Neural cell (in vitro differentiated cells): ENCODE results near the gene TSPOAP1. TPM values are rescaled to one million over a fixed set of nuclear protein-coding genes. Genes with fewer than 3 reads are reported as not detected.

Source experiments
- H2AFZ ChIP-seq: fragments of 200-600, 300-800 bp; sonication (generic), shearing (Covaris generic); 2 replicates; pipeline ENCODE4 v1.6.0; 2014; ENCODE audit warnings: low read depth, mild to moderate bottlenecking, antibody characterized with exemption, low read length, moderate library complexity
- H3F3A ChIP-seq: fragments of 200-600 bp; shearing (Covaris generic); 2 replicates; pipeline ENCODE4 v1.6.1; 2016; ENCODE audit warnings: mild to moderate bottlenecking, moderate library complexity, mixed read lengths, antibody characterized with exemption, low read length; ENCODE audit not compliant: insufficient read depth, poor library complexity, severe bottlenecking
- H3K27ac ChIP-seq: fragments of 200-600, 300-800 bp; sonication (generic), shearing (Covaris generic); 2 replicates; pipeline ENCODE4 v1.5.1; 2014; ENCODE audit warnings: mild to moderate bottlenecking, low read length, moderate library complexity
- H3K27me3 ChIP-seq: fragments of 300-800, 200-600 bp; sonication (generic), shearing (Covaris generic); 2 replicates; pipeline ENCODE4 v1.6.0; 2014; ENCODE audit warnings: mild to moderate bottlenecking, low read depth, low read length, moderate library complexity; ENCODE audit not compliant: insufficient read depth
- H3K36me3 ChIP-seq: fragments of 300-800, 200-600 bp; sonication (generic), shearing (Covaris generic); 2 replicates; pipeline ENCODE4 v1.5.1; 2014; ENCODE audit warnings: mild to moderate bottlenecking, antibody characterized with exemption, low read length, moderate library complexity; ENCODE audit not compliant: insufficient read depth
- H3K4me2 ChIP-seq: fragments of 300-800, 200-600 bp; sonication (generic), shearing (Covaris generic); 2 replicates; pipeline ENCODE4 v1.6.0; 2014; ENCODE audit warnings: mild to moderate bottlenecking, low read length
- H3K4me3 ChIP-seq: fragments of 300-800, 200-600 bp; sonication (generic), shearing (Covaris generic); 2 replicates; pipeline ENCODE4 v1.5.1; 2014; ENCODE audit warnings: mild to moderate bottlenecking, low read length, moderate library complexity
- H3K79me2 ChIP-seq: fragments of 200-600 bp; shearing (Covaris generic); replicated peaks from 2 replicates; pipeline ENCODE4 v1.6.0; 2014; ENCODE audit warnings: mild to moderate bottlenecking, low read length, moderate library complexity; ENCODE audit not compliant: insufficient read depth
- H3K9ac ChIP-seq: fragments of 300-800, 200-600 bp; sonication (generic), shearing (Covaris generic); 2 replicates; pipeline ENCODE4 v1.6.1; 2016; ENCODE audit warnings: mild to moderate bottlenecking, low read length, mixed read lengths
- H3K9me2 ChIP-seq: fragments of 200-600 bp; shearing (Covaris generic); 2 replicates; pipeline ENCODE4 v1.6.1; 2016; ENCODE audit warnings: mild to moderate bottlenecking, low read length, mixed read lengths; ENCODE audit not compliant: insufficient read depth
- H3K9me3 ChIP-seq: fragments of 200-600, 300-800 bp; sonication (generic), shearing (Covaris generic); 2 replicates; pipeline ENCODE4 v1.6.1; 2016; ENCODE audit warnings: mild to moderate bottlenecking, mixed run types, low read length, moderate library complexity, mixed read lengths
- H4K20me1 ChIP-seq: fragments of 200-600 bp; shearing (Covaris generic); 2 replicates; pipeline ENCODE4 v1.6.1; 2016; ENCODE audit warnings: mild to moderate bottlenecking, mixed run types; ENCODE audit not compliant: insufficient read depth
- EP300 ChIP-seq: fragments of 450-650 bp; conservative IDR thresholded peaks from 2 replicates; pipeline ENCODE4 v1.6.1; 2014; ENCODE audit warnings: antibody characterized with exemption, mild to moderate bottlenecking, moderate library complexity; ENCODE audit not compliant: poor library complexity, severe bottlenecking
- EZH2 ChIP-seq: fragments of 200-600, 300-800 bp; shearing (Covaris generic), sonication (generic); IDR thresholded peaks from 2 replicates; pipeline ENCODE4 v1.6.1; 2014; ENCODE audit warnings: antibody characterized with exemption, low read length, borderline replicate concordance, mild to moderate bottlenecking; ENCODE audit not compliant: insufficient read depth, poor library complexity, severe bottlenecking
- MXI1 ChIP-seq: fragments of 450-650 bp; conservative IDR thresholded peaks from 2 replicates; pipeline ENCODE4 v1.6.1; 2014; ENCODE audit warnings: antibody characterized with exemption, mild to moderate bottlenecking; ENCODE audit not compliant: poor library complexity, severe bottlenecking
- POLR2AphosphoS5 ChIP-seq: IDR thresholded peaks from 2 replicates; pipeline ENCODE4 v1.6.1; 2012
- RAD21 ChIP-seq: fragments of 450-650 bp; conservative IDR thresholded peaks from 2 replicates; pipeline ENCODE4 v1.6.1; 2014; ENCODE audit warnings: antibody characterized with exemption, mild to moderate bottlenecking, moderate library complexity
- REST ChIP-seq: IDR thresholded peaks from 2 replicates; pipeline ENCODE4 v1.6.1; 2012; ENCODE audit warnings: borderline replicate concordance
- SMC3 ChIP-seq: fragments of 450-650 bp; conservative IDR thresholded peaks from 2 replicates; pipeline ENCODE4 v1.6.1; 2014; ENCODE audit warnings: antibody characterized with exemption, mild to moderate bottlenecking, moderate library complexity; ENCODE audit not compliant: poor library complexity
- TAF1 ChIP-seq: IDR thresholded peaks from 2 replicates; pipeline ENCODE4 v1.6.1; 2012; ENCODE audit warnings: low read depth
- polyA plus RNA-seq: library from polyadenylated mRNA; depleted of rRNA; stranded (reverse); fragments of >200 nt; gene quantifications from 2 replicates; pipeline ENCODE4 v1.2.3, GENCODE V29; 2014
- TF ChIP-seq, protein P1 (sequence below): fragments of 450-650 bp; IDR thresholded peaks from 2 replicates; pipeline ENCODE4 v1.5.1; 2014; ENCODE audit warnings: antibody characterized with exemption, mild to moderate bottlenecking, moderate library complexity; ENCODE audit not compliant: poor library complexity, severe bottlenecking

Gene TSPOAP1
- polyA plus RNA-seq, 1 donor from 2014 or later, result 103 TPM

DNA sequence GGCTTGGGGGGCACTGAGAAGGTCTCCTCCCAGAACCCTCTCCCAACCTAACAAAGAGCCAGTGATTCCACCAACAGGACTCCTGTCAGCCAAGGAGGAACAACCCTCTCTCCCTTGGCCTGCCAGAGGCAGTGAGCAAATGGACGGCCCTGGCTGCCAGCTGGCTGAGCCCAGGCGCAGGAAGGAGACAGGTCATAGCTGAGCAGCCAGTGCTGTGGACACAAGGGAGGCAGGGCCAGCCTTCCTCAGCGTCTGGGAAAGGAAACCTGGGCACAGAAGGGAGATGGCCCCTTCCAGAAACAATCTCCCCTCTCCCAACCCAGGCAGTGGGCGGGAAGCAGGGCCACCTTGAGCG, 50.0 kb downstream of the TSPOAP1 start:
- TF ChIP-seq, protein P1, sequence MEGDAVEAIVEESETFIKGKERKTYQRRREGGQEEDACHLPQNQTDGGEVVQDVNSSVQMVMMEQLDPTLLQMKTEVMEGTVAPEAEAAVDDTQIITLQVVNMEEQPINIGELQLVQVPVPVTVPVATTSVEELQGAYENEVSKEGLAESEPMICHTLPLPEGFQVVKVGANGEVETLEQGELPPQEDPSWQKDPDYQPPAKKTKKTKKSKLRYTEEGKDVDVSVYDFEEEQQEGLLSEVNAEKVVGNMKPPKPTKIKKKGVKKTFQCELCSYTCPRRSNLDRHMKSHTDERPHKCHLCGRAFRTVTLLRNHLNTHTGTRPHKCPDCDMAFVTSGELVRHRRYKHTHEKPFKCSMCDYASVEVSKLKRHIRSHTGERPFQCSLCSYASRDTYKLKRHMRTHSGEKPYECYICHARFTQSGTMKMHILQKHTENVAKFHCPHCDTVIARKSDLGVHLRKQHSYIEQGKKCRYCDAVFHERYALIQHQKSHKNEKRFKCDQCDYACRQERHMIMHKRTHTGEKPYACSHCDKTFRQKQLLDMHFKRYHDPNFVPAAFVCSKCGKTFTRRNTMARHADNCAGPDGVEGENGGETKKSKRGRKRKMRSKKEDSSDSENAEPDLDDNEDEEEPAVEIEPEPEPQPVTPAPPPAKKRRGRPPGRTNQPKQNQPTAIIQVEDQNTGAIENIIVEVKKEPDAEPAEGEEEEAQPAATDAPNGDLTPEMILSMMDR, result no peak
- TF ChIP-seq RAD21 (no peak), MXI1 (no peak), EP300 (no peak), REST (no peak), TAF1 (no peak), POLR2AphosphoS5 (no peak), SMC3 (no peak), EZH2 (no peak)
- H3K36me3 ChIP-seq, result no peaks in the 10 kb centered on the region
- no peaks in the 10 kb centered on the region for H3K27me3 ChIP-seq
- H2AFZ ChIP-seq, result no peak overlapping the region
- H3F3A ChIP-seq, result no peaks in the 10 kb centered on the region
- no peak overlapping the region for H3K4me2 ChIP-seq
- H3K27ac ChIP-seq, result no peak overlapping the region
- H4K20me1 ChIP-seq, result no peaks in the 10 kb centered on the region
- no peaks in the 10 kb centered on the region for H3K79me2 ChIP-seq
- H3K9me3 ChIP-seq, result no peaks in the 10 kb centered on the region
- H3K4me3 ChIP-seq, result no peak overlapping the region
- H3K9me2 ChIP-seq, result no peaks in the 10 kb centered on the region
- H3K9ac ChIP-seq, result no peak overlapping the region

DNA sequence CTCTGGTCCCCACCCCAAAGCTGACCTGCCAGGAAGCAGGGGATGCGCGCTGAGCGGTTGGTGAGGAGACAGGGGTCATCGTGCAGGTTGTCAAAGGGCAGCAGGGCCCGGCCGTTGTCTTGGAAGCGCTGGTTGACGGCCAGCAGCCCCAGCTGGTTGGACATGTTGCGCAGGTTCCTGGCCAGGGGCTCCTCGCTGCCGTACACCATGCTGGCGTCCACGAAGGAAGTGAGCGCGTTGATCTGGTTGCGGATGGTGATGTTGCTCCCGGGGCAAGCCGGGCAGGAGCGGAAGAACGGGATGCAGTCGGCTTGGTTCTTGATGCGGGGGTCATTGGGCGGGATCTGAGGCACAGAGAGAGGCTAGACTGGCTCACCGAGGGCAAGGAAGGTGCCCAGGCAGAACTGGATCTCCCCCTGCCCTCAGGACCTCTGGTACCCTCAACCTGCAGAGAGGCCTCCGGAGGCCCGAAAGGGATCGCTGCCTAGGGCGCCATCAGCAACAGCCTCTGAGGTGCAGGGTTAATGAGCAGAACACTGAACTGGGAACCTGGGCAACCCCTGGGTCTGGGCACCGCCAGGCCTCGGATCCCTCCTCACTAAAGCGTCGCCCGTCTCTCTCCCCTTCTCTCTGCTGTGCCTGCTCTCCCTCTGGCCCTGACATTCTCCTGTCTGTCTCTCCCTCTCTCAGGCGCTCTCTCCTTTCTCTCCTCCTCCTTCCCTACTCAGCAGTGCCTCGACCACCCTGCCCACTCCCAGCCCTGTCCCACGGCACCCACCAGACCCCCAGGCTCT, 50.6 kb downstream of the TSPOAP1 start:
- H3K9ac ChIP-seq, result no peak overlapping the region
- H3K27me3 ChIP-seq, result no peaks in the 10 kb centered on the region
- H3K4me3 ChIP-seq, result no peak overlapping the region
- H3K4me2 ChIP-seq, result no peak overlapping the region
- no peaks in the 10 kb centered on the region for H4K20me1 ChIP-seq
- no peaks in the 10 kb centered on the region for H3K79me2 ChIP-seq
- no peak overlapping the region for H2AFZ ChIP-seq
- TF ChIP-seq MXI1, result no peak
- TF ChIP-seq RAD21, result no peak
- no peak for TF ChIP-seq SMC3
- TF ChIP-seq EP300, result no peak
- TF ChIP-seq, protein P1, result no peak
- no peaks in the 10 kb centered on the region for H3K9me3 ChIP-seq
- H3K27ac ChIP-seq, result no peak overlapping the region
- no peaks in the 10 kb centered on the region for H3K36me3 ChIP-seq
- no peaks in the 10 kb centered on the region for H3F3A ChIP-seq
- no peaks in the 10 kb centered on the region for H3K9me2 ChIP-seq
